ENCODE measurements around the gene MYO16. TPM values are rescaled to one million over a fixed set of nuclear protein-coding genes. Genes with fewer than 3 reads are reported as not detected.

MYO16 gene
- total and polyA plus RNA-seq, 7 donors: under 0.01 to 0.33 (median 0.28) TPM; not detected in 2

DNA sequence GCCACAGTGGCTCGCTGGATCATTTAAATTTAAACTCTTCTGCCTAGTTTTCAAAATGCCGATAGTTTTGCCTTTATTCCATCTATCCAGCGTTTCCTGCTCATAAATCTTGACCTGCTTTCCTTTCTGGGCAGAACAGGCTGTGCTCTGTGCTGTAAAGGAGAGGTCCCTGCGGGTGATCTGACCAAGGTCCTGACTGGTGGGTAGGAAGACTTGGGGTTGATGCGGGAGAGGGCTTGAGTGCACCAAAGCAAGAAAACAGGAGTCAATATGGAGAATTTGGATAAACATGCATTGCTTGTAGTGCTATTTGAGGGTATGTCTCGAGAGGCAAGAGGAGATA lies 533.6 kb downstream of the MYO16 start:
- H3K36me3 ChIP-seq: no peaks in the 10 kb centered on the region
- no peak overlapping the region for H3K27ac ChIP-seq
- 50 to 68% methylated on average over 6 of the region's 6 CpGs for WGBS, 2 donors
- H3K4me3 ChIP-seq: no peak overlapping the region
- H3K4me1 ChIP-seq: no peaks in the 10 kb centered on the region
- DNase-seq: no peak
- no peaks in the 10 kb centered on the region for H3K9me3 ChIP-seq
- H3K27me3 ChIP-seq: no peaks in the 10 kb centered on the region
- TF ChIP-seq POLR2A (IDR thresholded peaks at IDR 0.05) (no peak), EP300 (IDR thresholded peaks at IDR 0.05) (no peak), POLR2AphosphoS5 (IDR thresholded peaks at IDR 0.05) (no peak)
- TF ChIP-seq, protein P1, sequence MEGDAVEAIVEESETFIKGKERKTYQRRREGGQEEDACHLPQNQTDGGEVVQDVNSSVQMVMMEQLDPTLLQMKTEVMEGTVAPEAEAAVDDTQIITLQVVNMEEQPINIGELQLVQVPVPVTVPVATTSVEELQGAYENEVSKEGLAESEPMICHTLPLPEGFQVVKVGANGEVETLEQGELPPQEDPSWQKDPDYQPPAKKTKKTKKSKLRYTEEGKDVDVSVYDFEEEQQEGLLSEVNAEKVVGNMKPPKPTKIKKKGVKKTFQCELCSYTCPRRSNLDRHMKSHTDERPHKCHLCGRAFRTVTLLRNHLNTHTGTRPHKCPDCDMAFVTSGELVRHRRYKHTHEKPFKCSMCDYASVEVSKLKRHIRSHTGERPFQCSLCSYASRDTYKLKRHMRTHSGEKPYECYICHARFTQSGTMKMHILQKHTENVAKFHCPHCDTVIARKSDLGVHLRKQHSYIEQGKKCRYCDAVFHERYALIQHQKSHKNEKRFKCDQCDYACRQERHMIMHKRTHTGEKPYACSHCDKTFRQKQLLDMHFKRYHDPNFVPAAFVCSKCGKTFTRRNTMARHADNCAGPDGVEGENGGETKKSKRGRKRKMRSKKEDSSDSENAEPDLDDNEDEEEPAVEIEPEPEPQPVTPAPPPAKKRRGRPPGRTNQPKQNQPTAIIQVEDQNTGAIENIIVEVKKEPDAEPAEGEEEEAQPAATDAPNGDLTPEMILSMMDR (IDR thresholded peaks at IDR 0.05): no peak
- intact Hi-C loops (cut with DNase I): no loop called here

DNA sequence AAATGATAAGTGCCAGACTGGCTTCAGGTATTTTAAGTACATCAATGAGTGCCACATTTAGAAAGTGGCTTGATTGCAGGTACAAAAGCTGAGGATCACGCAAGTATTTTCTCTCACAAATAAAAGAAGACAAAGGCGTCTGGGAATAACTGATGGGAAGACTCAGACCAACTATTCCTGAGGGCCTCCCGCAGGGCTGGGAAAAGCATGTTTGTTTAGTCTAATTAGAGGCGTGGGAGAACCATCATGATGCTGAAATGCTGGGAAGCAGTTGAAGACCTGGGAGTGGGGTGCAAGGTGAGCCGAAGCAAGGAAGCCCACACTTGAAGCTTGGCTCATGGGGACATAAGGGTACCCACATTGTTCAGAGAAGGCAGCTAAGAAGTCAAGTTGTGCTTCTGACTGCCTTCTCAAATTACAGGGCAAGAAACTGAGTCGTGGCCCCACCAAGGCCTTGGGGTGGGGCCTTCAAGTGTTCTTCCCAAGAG lies 536.0 kb downstream of the MYO16 start:
- DNase-seq: no peak
- no peak overlapping the region for H3K4me3 ChIP-seq
- no peak overlapping the region for H3K27ac ChIP-seq
- intact Hi-C loops (cut with DNase I): no loop called here
- no peaks in the 10 kb centered on the region for H3K36me3 ChIP-seq
- no peaks in the 10 kb centered on the region for H3K27me3 ChIP-seq
- H3K9me3 ChIP-seq: no peaks in the 10 kb centered on the region
- no peak for TF ChIP-seq POLR2A (IDR thresholded peaks at IDR 0.05)
- TF ChIP-seq, protein P1 (IDR thresholded peaks at IDR 0.05): no peak
- no peak for TF ChIP-seq POLR2AphosphoS5 (IDR thresholded peaks at IDR 0.05)
- no peak for TF ChIP-seq EP300 (IDR thresholded peaks at IDR 0.05)
- H3K4me1 ChIP-seq: no peaks in the 10 kb centered on the region
- 59 to 75% methylated on average over 6 of the region's 6 CpGs for WGBS, 2 donors

DNA sequence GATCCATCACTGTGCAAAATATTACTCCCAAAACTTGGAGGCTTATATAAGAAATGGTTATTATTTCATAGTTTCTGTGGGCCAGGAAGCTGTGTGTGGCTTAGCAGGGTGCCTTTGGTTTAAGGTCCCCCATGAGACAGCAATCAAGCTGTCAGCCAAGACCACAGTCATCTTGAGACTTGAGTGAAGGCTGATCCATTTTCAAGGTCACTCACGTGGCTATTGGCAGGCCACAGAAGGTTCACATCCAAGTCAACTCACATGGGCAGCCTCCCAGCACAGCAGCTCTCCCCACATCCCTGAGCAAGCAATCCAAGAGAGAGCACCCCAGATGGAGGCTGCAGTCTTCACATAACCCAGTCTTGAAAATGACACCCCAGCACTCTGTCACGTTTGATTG lies 537.4 kb downstream of the MYO16 start:
- Histone ChIP-seq H3K27me3 (no peaks in the 10 kb centered on the region), H3K9me3 (no peaks in the 10 kb centered on the region), H3K36me3 (no peaks in the 10 kb centered on the region), H3K27ac (no peak overlapping the region), H3K4me3 (no peak overlapping the region), H3K4me1 (no peaks in the 10 kb centered on the region)
- DNase-seq: no peak
- 33 to 48% methylated on average over 2 of the region's 2 CpGs for WGBS, 2 donors
- TF ChIP-seq EP300 (IDR thresholded peaks at IDR 0.05) (no peak), POLR2A (IDR thresholded peaks at IDR 0.05) (no peak), POLR2AphosphoS5 (IDR thresholded peaks at IDR 0.05) (no peak)
- TF ChIP-seq, protein P1 (IDR thresholded peaks at IDR 0.05): no peak
- intact Hi-C loops (cut with DNase I): no loop called here

DNA sequence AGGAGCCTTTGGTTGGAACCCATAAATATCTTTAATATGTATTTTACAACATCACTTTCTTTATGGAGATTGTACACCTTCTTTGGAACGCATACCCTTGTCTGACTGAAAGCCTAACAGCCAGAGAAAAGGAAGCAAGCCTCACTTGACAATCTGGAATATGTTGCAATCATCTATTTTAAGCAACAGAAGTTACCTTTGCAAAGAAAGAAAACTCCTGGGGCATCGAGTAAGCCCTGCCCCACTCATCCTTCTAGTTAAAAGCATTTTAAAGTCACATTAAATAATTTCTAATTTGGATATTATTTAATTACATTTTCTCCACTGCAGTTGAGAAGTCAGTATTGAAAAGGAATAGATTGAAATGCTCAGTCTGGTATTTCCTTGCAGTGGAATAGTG lies 542.7 kb downstream of the MYO16 start:
- intact Hi-C loops (cut with DNase I): no loop called here
- WGBS, 2 donors: 59 to 66% methylated on average over 2 of the region's 2 CpGs

More for the DNA sequence above, 542.7 kb downstream of the MYO16 start:
- no peaks in the 10 kb centered on the region for H3K27me3 ChIP-seq
- no peaks in the 10 kb centered on the region for H3K9me3 ChIP-seq
- H3K4me1 ChIP-seq: no peaks in the 10 kb centered on the region
- H3K36me3 ChIP-seq: no peaks in the 10 kb centered on the region
- no peak overlapping the region for H3K27ac ChIP-seq
- H3K4me3 ChIP-seq: no peak overlapping the region
- no peak for DNase-seq
- no peak for TF ChIP-seq POLR2A (IDR thresholded peaks at IDR 0.05)
- TF ChIP-seq POLR2AphosphoS5 (IDR thresholded peaks at IDR 0.05): no peak
- TF ChIP-seq, protein P1 (IDR thresholded peaks at IDR 0.05): no peak
- TF ChIP-seq EP300 (IDR thresholded peaks at IDR 0.05): no peak
